Measurements from ENCODE around the gene ANKRD60. TPM values are rescaled to one million over a fixed set of nuclear protein-coding genes. Genes with fewer than 3 reads are reported as not detected.

Gene ANKRD60
- total and polyA plus RNA-seq, 2 donors (not counting 1 experiment from before 2014, with no cell fraction given): 0.27 TPM; not detected in 1

GRCh38 chr20:58192567-58192966 is 35.9 kb downstream of the ANKRD60 start:
- Mint-ChIP-seq H3K4me1 (no peaks in the 10 kb centered on the region), H3K27ac (no peak overlapping the region), H3K4me3 (no peak overlapping the region), H3K9me3 (ENCODE audit: insufficient read depth) (no peaks in the 10 kb centered on the region), H3K27me3 (peaks cover 12% of the 10 kb centered on the region)
- ATAC-seq (ENCODE audit: low read depth): peak; percentile 41
- TF ChIP-seq CTCF (IDR thresholded peaks at IDR 0.05) (peak; percentile 60), EZH2 (IDR thresholded peaks at IDR 0.05; ENCODE audit: borderline replicate concordance, insufficient read depth, low read depth, low read length, poor library complexity, severe bottlenecking) (no peak)
- Histone ChIP-seq H3K4me3 (ENCODE audit: control extremely low read depth in 1 of 5, extremely low read depth in 1 of 5, insufficient read depth in 1 of 5, low read depth in 2 of 5, low read length in 4 of 5) (no peak overlapping the region), H3K9me3 (ENCODE audit: control extremely low read depth in 1 of 3, control insufficient read depth in 2 of 3, insufficient read depth in 1 of 3, low read length in 2 of 3) (peaks cover 0 to 10% (median 0%) of the 10 kb centered on the region in 3 donors), H3K4me2 (replicated peaks; ENCODE audit: low read depth, low read length, poor library complexity, severe bottlenecking) (no peak overlapping the region), H3K36me3 (replicated peaks in 1 of 2; ENCODE audit: control extremely low read depth in 1 of 2, control insufficient read depth in 1 of 2, extremely low read depth in 1 of 2, insufficient read depth in 2 of 2, low read length in 1 of 2) (no peaks in the 10 kb centered on the region), H3K4me1 (ENCODE audit: control insufficient read depth in 2 of 2, insufficient read depth in 2 of 2, low read length in 2 of 2) (no peaks in the 10 kb centered on the region), H3K27me3 (replicated peaks in 1 of 4; ENCODE audit: control extremely low read depth in 1 of 4, control insufficient read depth in 3 of 4, insufficient read depth in 4 of 4, low read length in 3 of 4) (peaks cover 0 to 5% (median 0%) of the 10 kb centered on the region in 4 experiments), H3K9ac (ENCODE audit: low read length) (no peak overlapping the region), H2AFZ (ENCODE audit: insufficient read depth, low read depth, low read length, poor library complexity, severe bottlenecking) (no peak overlapping the region), H3K27ac (ENCODE audit: low read length in 2 of 2) (no peak overlapping the region), H3K79me2 (ENCODE audit: control insufficient read depth, insufficient read depth, low read length) (no peaks in the 10 kb centered on the region), H4K20me1 (ENCODE audit: control insufficient read depth, insufficient read depth, low read length, poor library complexity, severe bottlenecking) (no peaks in the 10 kb centered on the region)
- ChIA-PET CTCF (interaction anchor here (1.2 to 1.9 kb wide), 5 partner anchors 12 to 596 kb away, joined by 3 to 7 read pairs (median 4); no protein-coding TSS in a partner anchor), POLR2A (no interaction called here)
- 67% methylated on average over 5 of the region's 5 CpGs for WGBS (ENCODE audit: insufficient coverage)
- no peak for DNase-seq
- intact Hi-C loops (cut with micrococcal nuclease): no loop called here

- Histone ChIP-seq H3K27ac (ENCODE audit: low read length in 2 of 2) (no peak overlapping the region), H3K36me3 (replicated peaks in 1 of 2; ENCODE audit: control extremely low read depth in 1 of 2, control insufficient read depth in 1 of 2, extremely low read depth in 1 of 2, insufficient read depth in 2 of 2, low read length in 1 of 2) (no peaks in the 10 kb centered on the region), H2AFZ (ENCODE audit: insufficient read depth, low read depth, low read length, poor library complexity, severe bottlenecking) (no peak overlapping the region), H4K20me1 (ENCODE audit: control insufficient read depth, insufficient read depth, low read length, poor library complexity, severe bottlenecking) (no peaks in the 10 kb centered on the region), H3K4me1 (ENCODE audit: control insufficient read depth in 2 of 2, insufficient read depth in 2 of 2, low read length in 2 of 2) (no peaks in the 10 kb centered on the region), H3K9me3 (ENCODE audit: control extremely low read depth in 1 of 3, control insufficient read depth in 2 of 3, insufficient read depth in 1 of 3, low read length in 2 of 3) (peaks cover 0 to 10% (median 0%) of the 10 kb centered on the region in 3 donors), H3K4me3 (ENCODE audit: control extremely low read depth in 1 of 5, extremely low read depth in 1 of 5, insufficient read depth in 1 of 5, low read depth in 2 of 5, low read length in 4 of 5) (no peak overlapping the region), H3K27me3 (replicated peaks in 1 of 4; ENCODE audit: control extremely low read depth in 1 of 4, control insufficient read depth in 3 of 4, insufficient read depth in 4 of 4, low read length in 3 of 4) (peaks cover 0 to 5% (median 2%) of the 10 kb centered on the region in 4 experiments), H3K9ac (ENCODE audit: low read length) (no peak overlapping the region), H3K4me2 (replicated peaks; ENCODE audit: low read depth, low read length, poor library complexity, severe bottlenecking) (no peak overlapping the region), H3K79me2 (ENCODE audit: control insufficient read depth, insufficient read depth, low read length) (no peaks in the 10 kb centered on the region)
- H3K4me3 Mint-ChIP-seq: no peak overlapping the region
- intact Hi-C loops (cut with micrococcal nuclease): no loop called here
- H3K4me1 Mint-ChIP-seq: no peaks in the 10 kb centered on the region
- no peak overlapping the region for H3K27ac Mint-ChIP-seq
- TF ChIP-seq CTCF (IDR thresholded peaks at IDR 0.05) (no peak), EZH2 (IDR thresholded peaks at IDR 0.05; ENCODE audit: borderline replicate concordance, insufficient read depth, low read depth, low read length, poor library complexity, severe bottlenecking) (no peak)
- no peak for ATAC-seq (ENCODE audit: low read depth)
- H3K9me3 Mint-ChIP-seq (ENCODE audit: insufficient read depth): no peaks in the 10 kb centered on the region
- 92% methylated on average over 6 of the region's 10 CpGs for WGBS (ENCODE audit: insufficient coverage)
- POLR2A ChIA-PET: no interaction called here
- peaks cover 12% of the 10 kb centered on the region for H3K27me3 Mint-ChIP-seq
- CTCF ChIA-PET: interaction anchor here (1.2 to 1.3 kb wide), 4 partner anchors 12 to 595 kb away, joined by 3 to 7 read pairs (median 4); no protein-coding TSS in a partner anchor
- DNase-seq: no peak
Measured at GRCh38 chr20:58192065-58192464, 36.4 kb downstream of the ANKRD60 start.

Data from B cell (primary cell).